Naive B cell (primary cell): Measurements from ENCODE around the gene ZNF532. TPM values are rescaled to one million over a fixed set of nuclear protein-coding genes. Genes with fewer than 3 reads are reported as not detected.
"Not testable (repeated sequence)": the region's sequence is repeated elsewhere in the genome, so short reads cannot be mapped to it uniquely, and the experiment has no call there.

Experiments used
- ATAC-seq, 2 donors: fragments of 150-1000 bp; cut with Tn5 transposase; 2 replicates each; pipeline ENCODE4 v1.10.0; 2021; ENCODE audit warnings: low read depth in 2 of 2, mild to moderate bottlenecking in 2 of 2, moderate library complexity in 2 of 2
- DNase-seq: peaks from one replicate; pipeline ENCODE4 v3.0.0; 2022
- H3K27ac Mint-ChIP-seq, 6 donors: one replicate each; pipeline ENCODE4 v1.8.0; 2020 to 2022; ENCODE audit warnings: mild to moderate bottlenecking in 6 of 6, mixed read lengths in 6 of 6, moderate library complexity in 5 of 6, inconsistent platforms in 2 of 6
- H3K27me3 Mint-ChIP-seq, 3 donors: one replicate each; pipeline ENCODE4 v1.8.0; 2021 to 2022; ENCODE audit warnings: mixed read lengths in 3 of 3, mild to moderate bottlenecking in 1 of 3
- H3K36me3 Mint-ChIP-seq, 2 donors: one replicate each; pipeline ENCODE4 v1.8.0; 2020 to 2022; ENCODE audit warnings: mixed read lengths in 2 of 2, inconsistent platforms in 1 of 2, mild to moderate bottlenecking in 1 of 2
- H3K4me1 Mint-ChIP-seq, 3 donors: one replicate each; pipeline ENCODE4 v1.8.0; 2020 to 2022; ENCODE audit warnings: mixed read lengths in 3 of 3, inconsistent platforms in 1 of 3, mild to moderate bottlenecking in 1 of 3, moderate library complexity in 1 of 3
- H3K4me3 Mint-ChIP-seq, 8 donors: one replicate each; pipeline ENCODE4 v1.8.0; 2020 to 2022; ENCODE audit warnings: mild to moderate bottlenecking in 8 of 8, mixed read lengths in 8 of 8, moderate library complexity in 8 of 8, inconsistent platforms in 2 of 8
- H3K9me3 Mint-ChIP-seq, 7 donors: one replicate each; pipeline ENCODE4 v1.8.0; 2020 to 2022; ENCODE audit warnings: mixed read lengths in 7 of 7, mild to moderate bottlenecking in 5 of 7, inconsistent platforms in 2 of 7, moderate library complexity in 1 of 7
- polyA plus RNA-seq, 6 donors: library from polyadenylated mRNA; unstranded; fragments of 300-500 nt; fragmentation: Illumina TruSeq; gene quantifications; one replicate each; pipeline ENCODE4 v1.2.3, GENCODE V29; 2021; ENCODE audit warnings: low read depth in 6 of 6

Gene ZNF532
- polyA plus RNA-seq, 6 donors from 2014 or later, result 4.5 to 13.4 (median 8.9) TPM

GRCh38 chr18:58919934-58920333 lies 55.3 kb downstream of the ZNF532 start:
- peaks cover 49 to 66% of the 10 kb centered on the region in 2 donors for H3K36me3 Mint-ChIP-seq
- H3K27me3 Mint-ChIP-seq, ATAC-seq: not testable (repeated sequence)

GRCh38 chr18:58922995-58923394 lies 58.3 kb downstream of the ZNF532 start:
- ATAC-seq, result no peak
- Mint-ChIP-seq H3K27me3 (no peaks in the 10 kb centered on the region), H3K9me3 (peaks cover 0 to 13% (median 9%) of the 10 kb centered on the region in 7 donors), H3K4me1 (peaks cover 6 to 31% (median 15%) of the 10 kb centered on the region in 3 donors), H3K36me3 (peaks cover 52 to 64% of the 10 kb centered on the region in 2 donors), H3K4me3 (no peak overlapping the region), H3K27ac (peak overlapping the region in 1 of 6 donors; percentile 78)
- DNase-seq, result no peak

More at GRCh38 chr18:58919934-58920333, 55.3 kb downstream of the ZNF532 start:
- Mint-ChIP-seq H3K4me1 (peaks cover 13 to 34% (median 14%) of the 10 kb centered on the region in 3 donors), H3K9me3 (peaks cover 0 to 12% (median 8%) of the 10 kb centered on the region in 7 donors), H3K27ac (peak overlapping the region in 1 of 6 donors; percentile 43)
- DNase-seq, H3K4me3 Mint-ChIP-seq: not testable (repeated sequence)

- Mint-ChIP-seq H3K27me3 (no peaks in the 10 kb centered on the region), H3K4me3 (no peak overlapping the region), H3K36me3 (peaks cover 52 to 53% of the 10 kb centered on the region in 2 donors), H3K9me3 (peaks cover 0 to 13% (median 9%) of the 10 kb centered on the region in 7 donors), H3K4me1 (peaks cover 16 to 44% (median 23%) of the 10 kb centered on the region in 3 donors), H3K27ac (no peak overlapping the region)
- no peak for ATAC-seq
- DNase-seq, result no peak
Observed at GRCh38 chr18:58924473-58924872, 59.8 kb downstream of the ZNF532 start.

- DNase-seq (no peak), ATAC-seq (no peak)
- Mint-ChIP-seq H3K27me3 (no peaks in the 10 kb centered on the region), H3K9me3 (peaks cover 0 to 13% (median 9%) of the 10 kb centered on the region in 7 donors), H3K27ac (peak overlapping the region in 1 of 6 donors; percentile 24), H3K4me3 (no peak overlapping the region), H3K36me3 (peaks cover 39 to 40% of the 10 kb centered on the region in 2 donors), H3K4me1 (peaks cover 19 to 42% (median 24%) of the 10 kb centered on the region in 3 donors)
Observed at GRCh38 chr18:58927659-58928058, 63.0 kb downstream of the ZNF532 start.

GRCh38 chr18:58928386-58928785 lies 63.7 kb downstream of the ZNF532 start:
- DNase-seq (no peak), ATAC-seq (no peak)
- Mint-ChIP-seq H3K4me1 (peaks cover 18 to 41% (median 24%) of the 10 kb centered on the region in 3 donors), H3K27ac (peak overlapping the region in 4 of 6 donors; percentile 21 to 73 (median 27)), H3K9me3 (peaks cover 0 to 13% (median 9%) of the 10 kb centered on the region in 7 donors), H3K36me3 (peaks cover 31 to 32% of the 10 kb centered on the region in 2 donors), H3K27me3 (no peaks in the 10 kb centered on the region), H3K4me3 (no peak overlapping the region)

- DNase-seq, result no peak
- ATAC-seq, result no peak
- no peaks in the 10 kb centered on the region for H3K27me3 Mint-ChIP-seq
- H3K36me3 Mint-ChIP-seq, result peaks cover 29 to 30% of the 10 kb centered on the region in 2 donors
- H3K9me3 Mint-ChIP-seq, result peaks cover 0 to 9% (median 7%) of the 10 kb centered on the region in 7 donors
- no peak overlapping the region for H3K4me3 Mint-ChIP-seq
- H3K4me1 Mint-ChIP-seq, result peaks cover 18 to 39% (median 24%) of the 10 kb centered on the region in 3 donors
- H3K27ac Mint-ChIP-seq, result peak overlapping the region in 1 of 6 donors; percentile 18
Observed at GRCh38 chr18:58929206-58929605, 64.5 kb downstream of the ZNF532 start.

GRCh38 chr18:58934356-58934755 lies 69.7 kb downstream of the ZNF532 start:
- Mint-ChIP-seq H3K9me3 (peaks cover 0 to 2% (median 0%) of the 10 kb centered on the region in 7 donors), H3K4me3 (no peak overlapping the region), H3K36me3 (peaks cover 12 to 20% of the 10 kb centered on the region in 2 donors), H3K4me1 (peaks cover 16 to 19% (median 19%) of the 10 kb centered on the region in 3 donors), H3K27me3 (no peaks in the 10 kb centered on the region), H3K27ac (no peak overlapping the region)
- DNase-seq (no peak), ATAC-seq (no peak)

GRCh38 chr18:58934933-58935577 lies 70.4 kb downstream of the ZNF532 start:
- H3K36me3 Mint-ChIP-seq, result peaks cover 14 to 22% of the 10 kb centered on the region in 2 donors
- H3K9me3 Mint-ChIP-seq, result peaks cover 0 to 3% (median 0%) of the 10 kb centered on the region in 7 donors
- H3K27ac Mint-ChIP-seq, result peak overlapping the region in 3 of 6 donors; percentile 22 to 43 (median 32)
- peaks cover 9 to 14% (median 13%) of the 10 kb centered on the region in 3 donors for H3K4me1 Mint-ChIP-seq
- H3K4me3 Mint-ChIP-seq, result no peak overlapping the region
- no peak for ATAC-seq
- no peak for DNase-seq
- H3K27me3 Mint-ChIP-seq, result no peaks in the 10 kb centered on the region

- peaks cover 26% of the 10 kb centered on the region in 2 donors for H3K36me3 Mint-ChIP-seq
- no peaks in the 10 kb centered on the region for H3K27me3 Mint-ChIP-seq
- no peak for DNase-seq
- peak overlapping the region in 1 of 8 donors; percentile 54 for H3K4me3 Mint-ChIP-seq
- ATAC-seq, result no peak
- H3K27ac Mint-ChIP-seq, result peak overlapping the region in 4 of 6 donors; percentile 23 to 50 (median 35)
- H3K9me3 Mint-ChIP-seq, result peaks cover 0 to 6% (median 2%) of the 10 kb centered on the region in 7 donors
- H3K4me1 Mint-ChIP-seq, result peaks cover 6 to 15% (median 13%) of the 10 kb centered on the region in 3 donors
Observed at GRCh38 chr18:58937071-58937886, 72.6 kb downstream of the ZNF532 start.

GRCh38 chr18:58937887-58938267 lies 73.2 kb downstream of the ZNF532 start:
- Mint-ChIP-seq H3K4me1 (peaks cover 11 to 21% (median 17%) of the 10 kb centered on the region in 3 donors), H3K4me3 (no peak overlapping the region), H3K27ac (peak overlapping the region in 3 of 6 donors; percentile 27 to 65 (median 33)), H3K9me3 (peaks cover 0 to 6% (median 2%) of the 10 kb centered on the region in 7 donors), H3K36me3 (peaks cover 32% of the 10 kb centered on the region in 2 donors), H3K27me3 (no peaks in the 10 kb centered on the region)
- ATAC-seq (no peak), DNase-seq (no peak)

GRCh38 chr18:58941426-58942099 lies 76.9 kb downstream of the ZNF532 start:
- DNase-seq, result no peak
- Mint-ChIP-seq H3K36me3 (peaks cover 25 to 37% of the 10 kb centered on the region in 2 donors), H3K27me3 (no peaks in the 10 kb centered on the region), H3K27ac (peak overlapping the region in 4 of 6 donors; percentile 21 to 84 (median 38)), H3K4me1 (peaks cover 21 to 43% (median 25%) of the 10 kb centered on the region in 3 donors), H3K4me3 (no peak overlapping the region), H3K9me3 (peaks cover 0 to 6% (median 0%) of the 10 kb centered on the region in 7 donors)
- ATAC-seq, result no peak

- Mint-ChIP-seq H3K36me3 (peaks cover 25 to 33% of the 10 kb centered on the region in 2 donors), H3K4me3 (no peak overlapping the region), H3K9me3 (peaks cover 0 to 6% (median 0%) of the 10 kb centered on the region in 7 donors), H3K4me1 (peaks cover 19 to 50% (median 26%) of the 10 kb centered on the region in 3 donors), H3K27ac (peak overlapping the region in 5 of 6 donors; percentile 38 to 97 (median 75)), H3K27me3 (no peaks in the 10 kb centered on the region)
- DNase-seq (no peak), ATAC-seq (no peak)
Observed at GRCh38 chr18:58943896-58944295, 79.2 kb downstream of the ZNF532 start.
